SH-SY5Y (cell line): ENCODE measurements around the gene ESRRB.

Source experiments
- GATA2 ChIP-seq: IDR thresholded peaks from 2 replicates; pipeline ENCODE4 v1.6.1; 2011; ENCODE audit warnings: mild to moderate bottlenecking, low read depth, low read length
- GATA3 ChIP-seq: IDR thresholded peaks from 2 replicates; pipeline ENCODE4 v1.6.1; 2011; ENCODE audit warnings: low read depth, mild to moderate bottlenecking, low read length, moderate library complexity

GRCh38 chr14:76432827-76433752, 57.2 kb downstream of the ESRRB start:
- TF ChIP-seq GATA2 (no peak), GATA3 (no peak)
